Loucy (cell line): ENCODE data around the gene DNAH11.

Experiments used
- EZH2phosphoT487 ChIP-seq: fragments of 200-600 bp; IDR thresholded peaks from 2 replicates; pipeline ENCODE4 v1.6.1; 2018; ENCODE audit warnings: antibody characterized with exemption, mild to moderate bottlenecking, moderate library complexity, borderline replicate concordance
- TF ChIP-seq, protein P1 (sequence below): fragments of 200-600 bp; sonication (generic); conservative IDR thresholded peaks from 2 replicates; pipeline ENCODE4 v1.5.1; 2014; ENCODE audit warnings: mild to moderate bottlenecking, antibody characterized with exemption, low read length

DNA sequence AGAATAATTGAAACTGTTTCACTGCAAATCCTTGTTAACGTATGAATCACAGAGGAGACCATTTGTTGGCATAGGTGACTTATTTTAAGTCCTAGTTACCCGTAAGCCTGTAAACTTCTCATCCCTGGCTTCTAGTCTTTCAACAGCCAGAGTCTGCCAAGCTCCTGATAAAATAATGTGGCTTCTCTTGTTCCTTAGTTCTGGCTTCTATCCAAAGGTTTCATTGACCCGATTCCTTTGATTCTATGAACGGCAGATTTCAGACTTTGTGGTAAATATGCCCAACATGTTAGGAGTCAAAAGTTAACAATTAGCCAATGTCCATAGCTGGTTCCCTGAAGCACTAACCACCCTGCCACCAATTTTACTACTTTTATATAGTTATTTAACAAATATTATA lies 23.3 kb downstream of the DNAH11 start:
- TF ChIP-seq, protein P1, sequence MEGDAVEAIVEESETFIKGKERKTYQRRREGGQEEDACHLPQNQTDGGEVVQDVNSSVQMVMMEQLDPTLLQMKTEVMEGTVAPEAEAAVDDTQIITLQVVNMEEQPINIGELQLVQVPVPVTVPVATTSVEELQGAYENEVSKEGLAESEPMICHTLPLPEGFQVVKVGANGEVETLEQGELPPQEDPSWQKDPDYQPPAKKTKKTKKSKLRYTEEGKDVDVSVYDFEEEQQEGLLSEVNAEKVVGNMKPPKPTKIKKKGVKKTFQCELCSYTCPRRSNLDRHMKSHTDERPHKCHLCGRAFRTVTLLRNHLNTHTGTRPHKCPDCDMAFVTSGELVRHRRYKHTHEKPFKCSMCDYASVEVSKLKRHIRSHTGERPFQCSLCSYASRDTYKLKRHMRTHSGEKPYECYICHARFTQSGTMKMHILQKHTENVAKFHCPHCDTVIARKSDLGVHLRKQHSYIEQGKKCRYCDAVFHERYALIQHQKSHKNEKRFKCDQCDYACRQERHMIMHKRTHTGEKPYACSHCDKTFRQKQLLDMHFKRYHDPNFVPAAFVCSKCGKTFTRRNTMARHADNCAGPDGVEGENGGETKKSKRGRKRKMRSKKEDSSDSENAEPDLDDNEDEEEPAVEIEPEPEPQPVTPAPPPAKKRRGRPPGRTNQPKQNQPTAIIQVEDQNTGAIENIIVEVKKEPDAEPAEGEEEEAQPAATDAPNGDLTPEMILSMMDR, result no peak
- TF ChIP-seq EZH2phosphoT487, result no peak
